Nephron (organoid): Measurements from ENCODE around the gene KRTAP10-6.
A peak's percentile ranks its signal among the peaks of the same experiment; 100 is the strongest.

Experiments
- H3K27ac Mint-ChIP-seq, 3 experiments: 2 replicates each; pipeline ENCODE4 v1.8.0; 2020; ENCODE audit warnings: mixed read lengths in 3 of 3, mild to moderate bottlenecking in 2 of 3, moderate library complexity in 1 of 3
- H3K27me3 Mint-ChIP-seq: 2 replicates; pipeline ENCODE4 v1.8.0; 2021; ENCODE audit warnings: low read depth, mild to moderate bottlenecking, moderate library complexity, mixed read lengths
- H3K36me3 Mint-ChIP-seq: 2 replicates; pipeline ENCODE4 v1.8.0; 2020; ENCODE audit warnings: low read depth, mixed read lengths
- H3K4me1 Mint-ChIP-seq: 2 replicates; pipeline ENCODE4 v1.8.0; 2020; ENCODE audit warnings: mixed read lengths
- H3K4me3 Mint-ChIP-seq, 3 experiments: 2 replicates each; pipeline ENCODE4 v1.8.0; 2020; ENCODE audit warnings: mild to moderate bottlenecking in 3 of 3, mixed read lengths in 3 of 3, moderate library complexity in 2 of 3
- H3K9me3 Mint-ChIP-seq: 2 replicates; pipeline ENCODE4 v1.8.0; 2020; ENCODE audit warnings: mixed read lengths
- TF ChIP-seq, protein P1 (sequence below), 3 experiments: fragments of 200-600 bp; sonication (generic); IDR thresholded peaks; one replicate each; pipeline ENCODE4 v1.5.0; 2021; ENCODE audit warnings: antibody characterized with exemption in 3 of 3; ENCODE audit not compliant: unreplicated experiment in 3 of 3

Gene KRTAP10-6

GRCh38 chr21:44557491-44558328 lies 34.6 kb downstream of the KRTAP10-6 start:
- TF ChIP-seq, protein P1, sequence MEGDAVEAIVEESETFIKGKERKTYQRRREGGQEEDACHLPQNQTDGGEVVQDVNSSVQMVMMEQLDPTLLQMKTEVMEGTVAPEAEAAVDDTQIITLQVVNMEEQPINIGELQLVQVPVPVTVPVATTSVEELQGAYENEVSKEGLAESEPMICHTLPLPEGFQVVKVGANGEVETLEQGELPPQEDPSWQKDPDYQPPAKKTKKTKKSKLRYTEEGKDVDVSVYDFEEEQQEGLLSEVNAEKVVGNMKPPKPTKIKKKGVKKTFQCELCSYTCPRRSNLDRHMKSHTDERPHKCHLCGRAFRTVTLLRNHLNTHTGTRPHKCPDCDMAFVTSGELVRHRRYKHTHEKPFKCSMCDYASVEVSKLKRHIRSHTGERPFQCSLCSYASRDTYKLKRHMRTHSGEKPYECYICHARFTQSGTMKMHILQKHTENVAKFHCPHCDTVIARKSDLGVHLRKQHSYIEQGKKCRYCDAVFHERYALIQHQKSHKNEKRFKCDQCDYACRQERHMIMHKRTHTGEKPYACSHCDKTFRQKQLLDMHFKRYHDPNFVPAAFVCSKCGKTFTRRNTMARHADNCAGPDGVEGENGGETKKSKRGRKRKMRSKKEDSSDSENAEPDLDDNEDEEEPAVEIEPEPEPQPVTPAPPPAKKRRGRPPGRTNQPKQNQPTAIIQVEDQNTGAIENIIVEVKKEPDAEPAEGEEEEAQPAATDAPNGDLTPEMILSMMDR (IDR thresholded peaks at IDR 0.05; ENCODE audit: unreplicated experiment in 3 of 3): no peak
- H3K27ac Mint-ChIP-seq: no peak overlapping the region
- H3K4me3 Mint-ChIP-seq: peak overlapping the region in 1 of 3 experiments; percentile 16
- no peaks in the 10 kb centered on the region for H3K36me3 Mint-ChIP-seq
- H3K4me1 Mint-ChIP-seq: peaks cover 33% of the 10 kb centered on the region
- peaks cover 28% of the 10 kb centered on the region for H3K27me3 Mint-ChIP-seq
- peaks cover 24% of the 10 kb centered on the region for H3K9me3 Mint-ChIP-seq

- Mint-ChIP-seq H3K9me3 (peaks cover 18% of the 10 kb centered on the region), H3K4me1 (peaks cover 33% of the 10 kb centered on the region), H3K27ac (no peak overlapping the region), H3K36me3 (no peaks in the 10 kb centered on the region), H3K27me3 (peaks cover 30% of the 10 kb centered on the region), H3K4me3 (no peak overlapping the region)
- TF ChIP-seq, protein P1 (IDR thresholded peaks at IDR 0.05; ENCODE audit: unreplicated experiment in 3 of 3): no peak
Measured at GRCh38 chr21:44556879-44557278, 35.4 kb downstream of the KRTAP10-6 start.

DNA sequence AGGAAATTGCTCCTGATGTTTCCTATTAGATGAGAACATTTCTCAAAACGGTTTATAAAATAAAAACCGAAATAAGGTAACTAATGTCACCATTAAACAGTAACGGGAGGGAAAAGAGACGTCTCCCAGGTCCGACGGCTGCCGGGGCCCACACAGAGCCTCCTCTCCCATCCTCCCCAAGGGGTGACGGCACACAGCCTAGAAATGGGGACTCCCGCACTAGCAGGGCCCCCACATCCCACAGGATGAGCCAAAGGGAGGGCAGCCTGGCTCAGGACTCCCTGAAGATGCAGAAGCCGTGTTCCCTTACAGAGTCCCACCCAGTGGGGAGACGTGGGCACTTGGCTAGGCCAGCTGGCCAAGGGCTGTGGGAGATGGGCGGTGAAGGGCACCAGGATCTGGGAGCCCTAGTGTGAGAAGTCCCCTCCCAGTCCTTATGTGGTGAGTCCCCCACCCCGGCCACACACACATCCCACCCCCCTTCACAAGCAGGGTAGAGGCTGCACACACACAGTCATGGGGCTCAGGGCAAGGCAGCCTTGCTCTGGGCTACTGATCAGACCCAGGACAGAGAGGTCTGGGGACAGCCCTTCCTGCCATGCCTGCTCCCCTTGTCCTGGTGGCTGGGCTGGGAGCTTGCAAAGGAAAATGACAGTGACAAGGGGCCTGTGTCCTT lies 37.0 kb downstream of the KRTAP10-6 start:
- H3K27ac Mint-ChIP-seq: no peak overlapping the region
- H3K36me3 Mint-ChIP-seq: no peaks in the 10 kb centered on the region
- TF ChIP-seq, protein P1 (IDR thresholded peaks at IDR 0.05; ENCODE audit: unreplicated experiment in 3 of 3): no peak
- H3K27me3 Mint-ChIP-seq: peaks cover 33% of the 10 kb centered on the region
- H3K9me3 Mint-ChIP-seq: peaks cover 11% of the 10 kb centered on the region
- no peak overlapping the region for H3K4me3 Mint-ChIP-seq
- peaks cover 33% of the 10 kb centered on the region for H3K4me1 Mint-ChIP-seq

- Mint-ChIP-seq H3K36me3 (no peaks in the 10 kb centered on the region), H3K4me3 (no peak overlapping the region), H3K9me3 (peaks cover 1% of the 10 kb centered on the region), H3K4me1 (peaks cover 42% of the 10 kb centered on the region), H3K27ac (no peak overlapping the region), H3K27me3 (peaks cover 26% of the 10 kb centered on the region)
- TF ChIP-seq, protein P1 (IDR thresholded peaks at IDR 0.05; ENCODE audit: unreplicated experiment in 3 of 3): no peak
Measured at GRCh38 chr21:44552681-44553080, 39.6 kb downstream of the KRTAP10-6 start.

GRCh38 chr21:44552136-44552535 lies 40.2 kb downstream of the KRTAP10-6 start:
- Mint-ChIP-seq H3K4me3 (no peak overlapping the region), H3K4me1 (peaks cover 36% of the 10 kb centered on the region), H3K36me3 (peaks cover 4% of the 10 kb centered on the region), H3K27me3 (peaks cover 24% of the 10 kb centered on the region), H3K27ac (no peak overlapping the region), H3K9me3 (peaks cover 6% of the 10 kb centered on the region)
- TF ChIP-seq, protein P1 (IDR thresholded peaks at IDR 0.05; ENCODE audit: unreplicated experiment in 3 of 3): no peak
